Cardiac muscle cell (in vitro differentiated cells and primary cell): ENCODE results near the gene C16orf74. TPM values are rescaled to one million over a fixed set of nuclear protein-coding genes. Genes with fewer than 3 reads are reported as not detected.

Experiments used
- DNase-seq, 2 donors: peaks; one replicate each; pipeline versions ENCODE4 v3.0.0 to v3.0.0-alpha.2; 2010 to 2017; ENCODE audit warnings: low read depth in 1 of 2, low spot score in 1 of 2
- H3K27ac ChIP-seq: fragments of 200-600 bp; sonication (generic); 2 replicates; pipeline ENCODE4 v1.5.1; 2016
- H3K27me3 ChIP-seq: fragments of 200-600 bp; sonication (generic); 2 replicates; pipeline ENCODE4 v1.6.0; 2016; ENCODE audit warnings: control low read depth
- H3K36me3 ChIP-seq: fragments of 200-600 bp; sonication (generic); 2 replicates; pipeline ENCODE4 v1.5.1; 2016; ENCODE audit warnings: control low read depth
- H3K4me1 ChIP-seq: fragments of 200-600 bp; sonication (generic); 2 replicates; pipeline ENCODE4 v1.8.1; 2017; ENCODE audit warnings: low read depth, mild to moderate bottlenecking, mixed run types
- H3K4me3 ChIP-seq: fragments of 200-600 bp; sonication (generic); 2 replicates; pipeline ENCODE4 v1.5.1; 2016; ENCODE audit warnings: mild to moderate bottlenecking
- H3K9me3 ChIP-seq: fragments of 200-600 bp; sonication (generic); 2 replicates; pipeline ENCODE4 v1.5.1; 2017; ENCODE audit warnings: low read depth, mild to moderate bottlenecking, control low read depth
- CTCF ChIP-seq: IDR thresholded peaks from 2 replicates; pipeline ENCODE4 v1.5.1; 2012; ENCODE audit warnings: low read depth, mild to moderate bottlenecking, low read length
- polyA plus RNA-seq: library from polyadenylated mRNA; unstranded; fragments of >200 nt; fragmentation: Nextera tagmentation; extraction: Ambion mirVana; gene quantifications from 2 replicates; pipeline ENCODE4 v1.2.1, GENCODE V29; 2016
- total RNA-seq: library from RNA; depleted of rRNA; stranded (reverse); fragments of >200 nt; gene quantifications from 2 replicates; pipeline ENCODE4 v1.2.3, GENCODE V29; 2016

The C16orf74 gene
- total and polyA plus RNA-seq, 2 experiments from 2014 or later = 37.9 to 49.7 TPM

- no peak for TF ChIP-seq CTCF
- Histone ChIP-seq H3K4me1 (peaks cover 13% of the 10 kb centered on the region), H3K36me3 (peaks cover 71% of the 10 kb centered on the region), H3K4me3 (no peak overlapping the region), H3K27ac (no peak overlapping the region), H3K9me3 (no peaks in the 10 kb centered on the region), H3K27me3 (no peaks in the 10 kb centered on the region)
- no peak for DNase-seq
These were observed 87.0 kb downstream of the C16orf74 start for GRCh38 chr16:85663891-85664321.

- H3K27me3 ChIP-seq = no peaks in the 10 kb centered on the region
- H3K4me3 ChIP-seq = no peak overlapping the region
- no peak overlapping the region for H3K27ac ChIP-seq
- H3K9me3 ChIP-seq = no peaks in the 10 kb centered on the region
- DNase-seq = no peak
- peaks cover 15% of the 10 kb centered on the region for H3K4me1 ChIP-seq
- TF ChIP-seq CTCF = no peak
- H3K36me3 ChIP-seq = peaks cover 71% of the 10 kb centered on the region
These were observed 87.7 kb downstream of the C16orf74 start for GRCh38 chr16:85662976-85663830.

GRCh38 chr16:85662482-85662812, 88.4 kb downstream of the C16orf74 start:
- Histone ChIP-seq H3K36me3 (peaks cover 71% of the 10 kb centered on the region), H3K9me3 (no peaks in the 10 kb centered on the region), H3K27ac (no peak overlapping the region), H3K27me3 (no peaks in the 10 kb centered on the region), H3K4me1 (peaks cover 15% of the 10 kb centered on the region), H3K4me3 (no peak overlapping the region)
- TF ChIP-seq CTCF = no peak
- DNase-seq = no peak

GRCh38 chr16:85661740-85662481, 89.0 kb downstream of the C16orf74 start:
- H3K4me1 ChIP-seq = peaks cover 15% of the 10 kb centered on the region
- no peak overlapping the region for H3K4me3 ChIP-seq
- TF ChIP-seq CTCF = no peak
- H3K27ac ChIP-seq = no peak overlapping the region
- no peak for DNase-seq
- peaks cover 71% of the 10 kb centered on the region for H3K36me3 ChIP-seq
- H3K27me3 ChIP-seq = no peaks in the 10 kb centered on the region
- H3K9me3 ChIP-seq = no peaks in the 10 kb centered on the region

- TF ChIP-seq CTCF = no peak
- Histone ChIP-seq H3K4me3 (no peak overlapping the region), H3K27ac (peak overlapping the region; percentile 86), H3K4me1 (peaks cover 15% of the 10 kb centered on the region), H3K9me3 (no peaks in the 10 kb centered on the region), H3K36me3 (peaks cover 71% of the 10 kb centered on the region), H3K27me3 (no peaks in the 10 kb centered on the region)
- no peak for DNase-seq
These were observed 89.8 kb downstream of the C16orf74 start for GRCh38 chr16:85660843-85661739.
